Esophagus muscularis mucosa (tissue), 4 donors: ENCODE data around the gene FRRS1. TPM values are rescaled to one million over a fixed set of nuclear protein-coding genes. Genes with fewer than 3 reads are reported as not detected.
A peak's percentile ranks its signal among the peaks of the same experiment; 100 is the strongest.

Source experiments
- DNase-seq: peaks from one replicate; pipeline ENCODE4 v3.0.0-alpha.2; 2017; ENCODE audit errors: extremely low spot score
- H3K27ac ChIP-seq, 4 donors: fragments of 200-600 bp; sonication (generic); replicated peaks in 1 of 4; 1 replicate in 3 of 4; 2 replicates in 1 of 4; pipeline ENCODE4 v1.5.1; 2016 to 2019; ENCODE audit warnings: mild to moderate bottlenecking in 1 of 4
- H3K27me3 ChIP-seq, 4 donors: fragments of 200-600 bp; sonication (generic); one replicate each; pipeline versions ENCODE4 v1.5.1 to v1.6.0; 2016 to 2019
- H3K36me3 ChIP-seq, 4 donors: fragments of 200-600 bp; sonication (generic); one replicate each; pipeline ENCODE4 v1.5.1; 2016 to 2019
- H3K4me1 ChIP-seq, 4 donors: fragments of 200-600 bp; sonication (generic); one replicate each; pipeline ENCODE4 v1.5.1; 2016 to 2019
- H3K4me3 ChIP-seq, 4 donors: fragments of 200-600 bp; sonication (generic); 1 replicate in 2 of 4; 2 replicates in 2 of 4; pipeline ENCODE4 v1.5.1; 2016 to 2019; ENCODE audit warnings: mild to moderate bottlenecking in 4 of 4, moderate library complexity in 1 of 4
- H3K9me3 ChIP-seq, 4 donors: fragments of 200-600 bp; sonication (generic); 1 replicate in 3 of 4; 2 replicates in 1 of 4; pipeline ENCODE4 v1.5.1; 2016 to 2019
- EP300 ChIP-seq: sonication (generic); formaldehyde crosslinking; IDR thresholded peaks from one replicate; pipeline ENCODE4 v1.6.1; 2017; ENCODE audit warnings: antibody characterized with exemption
- POLR2A ChIP-seq: fragments of 450-650 bp; IDR thresholded peaks from one replicate; pipeline ENCODE4 v1.6.1; 2017; ENCODE audit warnings: antibody characterized with exemption, moderate library complexity, mild to moderate bottlenecking, low read depth
- POLR2AphosphoS5 ChIP-seq, 2 donors: sonication (generic); formaldehyde crosslinking; IDR thresholded peaks; one replicate each; pipeline ENCODE4 v1.6.1; 2017; ENCODE audit warnings: antibody characterized with exemption in 2 of 2
- WGBS: methylation state at CpG from one replicate; pipeline ENCODE4 v1.1.5; 2018; 5-methylcytosine and 5-hydroxymethylcytosine counted together
- intact Hi-C: fragments of 100-400 bp; cut with DNase I; formaldehyde crosslinking; loops from one replicate; pipeline ENCODE4 v1.15.1; 2023
- total RNA-seq, 4 donors: library from RNA; depleted of rRNA; stranded (reverse); fragments of >200 nt; gene quantifications; one replicate each; pipeline versions ENCODE4 v1.1.0 to v1.2.1, GENCODE V29; 2016
- TF ChIP-seq, protein P1 (sequence below), 3 experiments: fragments of 200-600 bp in 2 of 3; fragments of 450-650 bp in 1 of 3; sonication (generic) in 2 of 3; IDR thresholded peaks; one replicate each; pipeline ENCODE4 v1.5.1; 2017 to 2019; ENCODE audit warnings: antibody characterized with exemption in 3 of 3, mild to moderate bottlenecking in 2 of 3, moderate library complexity in 1 of 3

FRRS1 gene
- total RNA-seq, 4 donors from 2014 or later, result 3.0 to 5.0 (median 3.2) TPM

DNA sequence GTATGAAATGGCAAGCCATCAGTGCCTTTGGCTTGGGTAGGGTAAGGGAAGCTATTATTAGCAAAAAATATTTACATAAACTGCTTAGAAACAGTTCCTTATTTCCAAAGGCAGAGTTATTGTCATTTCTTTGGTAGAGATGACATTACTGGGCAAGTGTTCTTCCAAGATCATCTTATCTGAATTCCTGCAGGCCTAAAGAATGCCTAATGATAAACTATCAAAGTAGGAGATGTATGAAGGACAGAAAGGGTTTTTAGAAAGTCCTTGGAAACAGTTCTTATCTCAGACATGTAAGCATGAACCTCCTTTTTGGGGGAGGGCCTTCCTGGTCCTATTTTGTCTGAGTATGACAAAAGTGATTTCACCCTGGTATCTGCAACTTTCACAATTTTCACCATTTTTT, 5.1 kb upstream of the FRRS1 start:
- H3K27ac ChIP-seq, result no peak overlapping the region
- H3K27me3 ChIP-seq, result no peaks in the 10 kb centered on the region
- peaks cover 5 to 14% (median 7%) of the 10 kb centered on the region in 4 donors for H3K4me1 ChIP-seq
- H3K36me3 ChIP-seq, result no peaks in the 10 kb centered on the region
- intact Hi-C loops, result no loop called here
- no peak overlapping the region for H3K4me3 ChIP-seq
- no peak for DNase-seq
- H3K9me3 ChIP-seq, result no peaks in the 10 kb centered on the region
- TF ChIP-seq POLR2AphosphoS5 (IDR thresholded peaks at IDR 0.05) (no peak), POLR2A (no peak), EP300 (no peak)
- TF ChIP-seq, protein P1, sequence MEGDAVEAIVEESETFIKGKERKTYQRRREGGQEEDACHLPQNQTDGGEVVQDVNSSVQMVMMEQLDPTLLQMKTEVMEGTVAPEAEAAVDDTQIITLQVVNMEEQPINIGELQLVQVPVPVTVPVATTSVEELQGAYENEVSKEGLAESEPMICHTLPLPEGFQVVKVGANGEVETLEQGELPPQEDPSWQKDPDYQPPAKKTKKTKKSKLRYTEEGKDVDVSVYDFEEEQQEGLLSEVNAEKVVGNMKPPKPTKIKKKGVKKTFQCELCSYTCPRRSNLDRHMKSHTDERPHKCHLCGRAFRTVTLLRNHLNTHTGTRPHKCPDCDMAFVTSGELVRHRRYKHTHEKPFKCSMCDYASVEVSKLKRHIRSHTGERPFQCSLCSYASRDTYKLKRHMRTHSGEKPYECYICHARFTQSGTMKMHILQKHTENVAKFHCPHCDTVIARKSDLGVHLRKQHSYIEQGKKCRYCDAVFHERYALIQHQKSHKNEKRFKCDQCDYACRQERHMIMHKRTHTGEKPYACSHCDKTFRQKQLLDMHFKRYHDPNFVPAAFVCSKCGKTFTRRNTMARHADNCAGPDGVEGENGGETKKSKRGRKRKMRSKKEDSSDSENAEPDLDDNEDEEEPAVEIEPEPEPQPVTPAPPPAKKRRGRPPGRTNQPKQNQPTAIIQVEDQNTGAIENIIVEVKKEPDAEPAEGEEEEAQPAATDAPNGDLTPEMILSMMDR (IDR thresholded peaks at IDR 0.05), result no peak

DNA sequence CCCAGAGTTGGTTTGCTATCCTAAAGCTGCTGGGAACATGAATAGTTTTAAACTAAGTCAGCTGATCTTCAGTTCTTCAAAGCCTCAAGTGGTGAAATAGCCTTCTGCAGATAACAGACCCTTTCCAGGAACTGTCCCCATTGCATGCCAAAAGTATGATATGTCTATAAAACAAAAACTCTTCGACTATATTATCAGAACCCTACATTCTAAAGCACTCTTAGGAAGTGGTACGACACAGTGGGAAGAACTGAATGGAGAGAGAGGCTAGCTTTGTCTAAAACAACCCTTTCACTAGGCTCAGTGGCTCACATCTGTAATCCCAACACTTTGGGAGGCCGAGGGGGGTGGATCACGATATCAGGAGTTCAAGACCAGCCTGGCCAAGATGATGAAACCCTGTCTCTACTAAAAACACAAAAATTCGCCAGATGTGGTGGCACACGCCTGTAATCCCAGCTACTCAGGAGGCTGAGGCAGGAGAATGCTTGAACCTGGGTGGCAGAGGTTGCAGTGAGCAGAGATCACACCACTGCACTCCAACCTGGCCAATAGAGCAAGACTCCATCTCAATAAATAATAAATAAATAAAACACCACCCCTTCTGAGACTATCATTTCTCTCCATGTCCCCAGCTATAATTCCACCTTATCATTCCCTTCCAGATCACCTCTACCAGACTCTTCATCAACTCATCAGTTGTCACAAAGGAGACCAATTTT, 2.2 kb upstream of the FRRS1 start:
- H3K36me3 ChIP-seq, result no peaks in the 10 kb centered on the region
- H3K4me1 ChIP-seq, result peaks cover 5 to 14% (median 12%) of the 10 kb centered on the region in 4 donors
- DNase-seq, result no peak
- no peaks in the 10 kb centered on the region for H3K9me3 ChIP-seq
- intact Hi-C loops, result no loop called here
- 89% methylated on average over 6 of the region's 6 CpGs for WGBS
- H3K27me3 ChIP-seq, result no peaks in the 10 kb centered on the region
- H3K27ac ChIP-seq, result no peak overlapping the region
- no peak overlapping the region for H3K4me3 ChIP-seq
- TF ChIP-seq EP300 (no peak), POLR2A (no peak), POLR2AphosphoS5 (IDR thresholded peaks at IDR 0.05) (no peak)
- TF ChIP-seq, protein P1 (IDR thresholded peaks at IDR 0.05), result no peak

DNA sequence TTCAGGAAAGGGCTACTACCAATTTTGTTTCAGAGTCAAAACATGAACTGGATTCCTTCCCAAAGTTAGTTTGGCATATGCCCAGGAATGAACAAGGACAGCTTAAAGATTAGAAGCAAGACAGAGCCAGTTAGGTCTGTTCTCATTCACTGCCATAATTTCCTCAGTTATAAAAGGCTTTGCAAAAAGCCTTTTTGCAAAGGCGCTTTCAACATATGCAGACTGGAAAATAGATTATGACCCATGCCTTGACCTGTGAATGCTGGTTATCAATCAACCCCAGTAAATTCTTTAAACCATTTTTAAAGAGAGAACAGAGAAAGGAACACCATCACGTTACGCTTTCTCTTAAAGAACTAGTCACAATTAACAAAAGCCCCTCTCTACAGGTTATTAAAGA, 1.7 kb upstream of the FRRS1 start:
- H3K27me3 ChIP-seq, result no peaks in the 10 kb centered on the region
- TF ChIP-seq, protein P1 (IDR thresholded peaks at IDR 0.05), result no peak
- TF ChIP-seq POLR2A, result no peak
- peaks cover 5 to 14% (median 12%) of the 10 kb centered on the region in 4 donors for H3K4me1 ChIP-seq
- intact Hi-C loops, result no loop called here
- H3K4me3 ChIP-seq, result no peak overlapping the region
- no peak overlapping the region for H3K27ac ChIP-seq
- no peak for DNase-seq
- no peaks in the 10 kb centered on the region for H3K36me3 ChIP-seq
- no peaks in the 10 kb centered on the region for H3K9me3 ChIP-seq
- 83% methylated on average over 3 of the region's 3 CpGs for WGBS

DNA sequence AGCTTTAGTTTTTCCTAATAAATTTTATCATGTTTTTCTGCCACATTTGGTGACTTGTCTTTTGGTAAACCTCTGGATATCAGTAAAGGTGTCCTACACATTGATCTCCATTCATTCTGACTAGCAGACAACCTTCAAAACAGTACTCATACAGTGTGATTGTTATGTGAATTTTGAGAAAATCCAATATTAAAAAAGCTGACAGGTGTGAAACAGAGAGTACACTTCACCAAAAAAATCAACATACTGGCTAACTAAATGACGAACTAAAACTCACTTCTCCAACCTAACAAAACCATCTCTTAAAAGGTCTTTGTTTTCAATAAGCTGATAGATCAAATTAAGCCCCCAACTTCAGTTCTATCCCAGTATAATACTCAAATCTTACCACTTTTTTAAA, 1.5 kb downstream of the FRRS1 start:
- intact Hi-C loops, result no loop called here
- no peak for DNase-seq
- H3K4me1 ChIP-seq, result peaks cover 5 to 14% (median 9%) of the 10 kb centered on the region in 4 donors
- no peaks in the 10 kb centered on the region for H3K9me3 ChIP-seq
- H3K36me3 ChIP-seq, result no peaks in the 10 kb centered on the region
- no peaks in the 10 kb centered on the region for H3K27me3 ChIP-seq
- 89% methylated on average over 1 of the region's 1 CpG for WGBS
- TF ChIP-seq, protein P1 (IDR thresholded peaks at IDR 0.05), result no peak
- TF ChIP-seq POLR2AphosphoS5 (IDR thresholded peaks at IDR 0.05) (no peak), EP300 (no peak), POLR2A (no peak)
- peak overlapping the region in 1 of 4 donors; percentile 73 for H3K4me3 ChIP-seq
- no peak overlapping the region for H3K27ac ChIP-seq

DNA sequence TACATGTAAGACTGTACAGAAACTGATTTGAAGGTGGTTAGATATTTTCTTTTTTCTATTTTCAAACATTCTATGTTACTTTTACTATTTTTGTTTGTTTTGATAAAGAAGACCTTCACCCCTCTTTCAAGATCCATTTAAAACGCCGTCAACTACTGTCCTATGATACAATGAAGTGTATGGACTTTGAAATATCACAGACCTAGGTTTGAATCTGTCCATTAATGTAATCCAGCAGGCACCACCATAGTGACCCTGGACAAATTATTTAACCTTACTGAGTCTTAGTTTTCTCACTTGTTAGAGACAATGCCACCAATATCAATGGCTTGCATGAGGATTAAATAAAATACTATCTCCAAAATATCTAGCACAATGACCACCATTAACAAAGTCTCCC, 2.0 kb downstream of the FRRS1 start:
- Histone ChIP-seq H3K9me3 (no peaks in the 10 kb centered on the region), H3K27ac (no peak overlapping the region), H3K4me3 (no peak overlapping the region), H3K27me3 (no peaks in the 10 kb centered on the region), H3K4me1 (peaks cover 5 to 14% (median 9%) of the 10 kb centered on the region in 4 donors), H3K36me3 (no peaks in the 10 kb centered on the region)
- WGBS, result 87% methylated on average over 2 of the region's 2 CpGs
- DNase-seq, result no peak
- intact Hi-C loops, result no loop called here
- TF ChIP-seq POLR2AphosphoS5 (IDR thresholded peaks at IDR 0.05) (no peak), EP300 (no peak), POLR2A (no peak)
- TF ChIP-seq, protein P1 (IDR thresholded peaks at IDR 0.05), result no peak
